ENCODE measurements around the gene PTGES. TPM values are rescaled to one million over a fixed set of nuclear protein-coding genes. Genes with fewer than 3 reads are reported as not detected.

The PTGES gene
- total and polyA plus RNA-seq, 9 of the 15 experiments (the other 6 are each of a cell fraction or from before 2014, with no cell fraction given), result 0.13 TPM; not detected in 8

DNA sequence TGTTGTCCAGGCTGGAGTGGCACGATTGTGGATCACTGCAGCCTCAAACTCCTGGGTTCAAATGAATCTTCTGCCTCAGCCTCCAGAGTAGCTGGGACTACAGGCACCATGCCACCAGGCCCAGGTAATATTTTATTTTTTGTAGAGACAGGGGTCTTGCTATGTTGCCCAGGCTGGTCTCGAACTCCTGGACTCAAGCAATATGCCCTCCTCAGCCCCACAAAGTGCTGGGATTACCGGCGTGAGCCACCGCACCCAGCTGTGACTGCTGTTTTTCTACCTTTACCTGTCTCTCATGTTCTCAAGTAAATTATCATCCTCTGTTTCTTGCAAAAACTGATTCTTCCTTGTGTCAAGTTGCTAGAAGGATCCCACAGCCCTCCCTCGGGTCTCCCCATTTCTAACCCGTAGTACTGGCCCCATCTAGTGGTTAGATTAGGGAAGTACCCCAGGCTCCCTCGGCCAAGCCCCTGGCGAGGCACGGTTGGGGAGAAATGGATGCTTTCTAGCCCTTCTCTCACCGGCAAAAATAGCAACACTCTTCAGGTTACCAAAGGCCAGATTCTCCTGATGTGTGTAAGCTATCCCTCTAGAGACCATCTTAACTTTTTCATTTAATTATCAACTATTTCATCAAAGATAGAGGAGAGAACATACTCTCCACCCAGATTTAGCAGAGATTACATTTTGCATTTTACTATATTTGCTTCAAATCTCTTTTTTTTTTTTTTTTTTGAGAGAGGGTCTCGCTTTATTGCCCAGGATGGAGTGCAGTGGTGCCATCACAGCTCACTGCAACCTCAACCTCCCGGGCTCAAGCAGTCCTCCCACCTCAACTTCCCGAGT lies 30.9 kb upstream of the PTGES start (continued):
- TF ChIP-seq NFE2L1 (tag; IDR thresholded peaks at IDR 0.05; ENCODE audit: borderline replicate concordance, low read depth) (no peak), HSF4 (CRISPR knock-in tag; IDR thresholded peaks at IDR 0.05; ENCODE audit: borderline replicate concordance) (no peak), KDM1A (IDR thresholded peaks at IDR 0.05) (no peak), ZNF224 (CRISPR knock-in tag; IDR thresholded peaks at IDR 0.05) (no peak), CEBPG (CRISPR knock-in tag; IDR thresholded peaks at IDR 0.05) (no peak), CEBPG (tag; conservative IDR thresholded peaks at IDR 0.05 in 1 of 2, IDR thresholded peaks at IDR 0.05 in 1 of 2) (no peak), STAG1 (CRISPR knock-in tag; IDR thresholded peaks at IDR 0.05; ENCODE audit: borderline replicate concordance) (peak; percentile 90; the same call in 1 of the 2 replicates), GATAD2A (IDR thresholded peaks at IDR 0.05) (no peak), MECOM (CRISPR knock-in tag; IDR thresholded peaks at IDR 0.05) (no peak), CBFB (CRISPR knock-in tag; IDR thresholded peaks at IDR 0.05) (no peak), PHF20 (IDR thresholded peaks at IDR 0.05; ENCODE audit: partially characterized antibody) (no peak), YY1 (IDR thresholded peaks at IDR 0.05; ENCODE audit: borderline replicate concordance in 1 of 3, control insufficient read depth in 1 of 3, extremely low read depth in 1 of 3, insufficient read depth in 3 of 3, insufficient read length in 1 of 3, insufficient replicate concordance in 2 of 3, low read depth in 1 of 3, low read length in 2 of 3) (peak in 1 of 3 experiments; percentile 43), SREBF1 (IDR thresholded peaks at IDR 0.05; ENCODE audit: borderline replicate concordance, low read depth, low read length) (no peak), ZNF12 (CRISPR knock-in tag; IDR thresholded peaks at IDR 0.05) (no peak), TAL1 (IDR thresholded peaks at IDR 0.05) (no peak), RAD21 (CRISPR knock-in tag; conservative IDR thresholded peaks at IDR 0.05 in 1 of 2, IDR thresholded peaks at IDR 0.05 in 1 of 2) (peak; percentile 100), GTF2F1 (IDR thresholded peaks at IDR 0.05; ENCODE audit: low read depth, low read length) (no peak), POLR2G (IDR thresholded peaks at IDR 0.05; ENCODE audit: low read depth, low read length) (no peak)
- TF ChIP-seq, protein P1, sequence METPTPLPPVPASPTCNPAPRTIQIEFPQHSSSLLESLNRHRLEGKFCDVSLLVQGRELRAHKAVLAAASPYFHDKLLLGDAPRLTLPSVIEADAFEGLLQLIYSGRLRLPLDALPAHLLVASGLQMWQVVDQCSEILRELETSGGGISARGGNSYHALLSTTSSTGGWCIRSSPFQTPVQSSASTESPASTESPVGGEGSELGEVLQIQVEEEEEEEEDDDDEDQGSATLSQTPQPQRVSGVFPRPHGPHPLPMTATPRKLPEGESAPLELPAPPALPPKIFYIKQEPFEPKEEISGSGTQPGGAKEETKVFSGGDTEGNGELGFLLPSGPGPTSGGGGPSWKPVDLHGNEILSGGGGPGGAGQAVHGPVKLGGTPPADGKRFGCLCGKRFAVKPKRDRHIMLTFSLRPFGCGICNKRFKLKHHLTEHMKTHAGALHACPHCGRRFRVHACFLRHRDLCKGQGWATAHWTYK (CRISPR knock-in tag; IDR thresholded peaks at IDR 0.05), result no peak
- TF ChIP-seq, protein P2, sequence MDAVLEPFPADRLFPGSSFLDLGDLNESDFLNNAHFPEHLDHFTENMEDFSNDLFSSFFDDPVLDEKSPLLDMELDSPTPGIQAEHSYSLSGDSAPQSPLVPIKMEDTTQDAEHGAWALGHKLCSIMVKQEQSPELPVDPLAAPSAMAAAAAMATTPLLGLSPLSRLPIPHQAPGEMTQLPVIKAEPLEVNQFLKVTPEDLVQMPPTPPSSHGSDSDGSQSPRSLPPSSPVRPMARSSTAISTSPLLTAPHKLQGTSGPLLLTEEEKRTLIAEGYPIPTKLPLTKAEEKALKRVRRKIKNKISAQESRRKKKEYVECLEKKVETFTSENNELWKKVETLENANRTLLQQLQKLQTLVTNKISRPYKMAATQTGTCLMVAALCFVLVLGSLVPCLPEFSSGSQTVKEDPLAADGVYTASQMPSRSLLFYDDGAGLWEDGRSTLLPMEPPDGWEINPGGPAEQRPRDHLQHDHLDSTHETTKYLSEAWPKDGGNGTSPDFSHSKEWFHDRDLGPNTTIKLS (IDR thresholded peaks at IDR 0.05; ENCODE audit: borderline replicate concordance, low read depth), result no peak
- TF ChIP-seq, protein P3, sequence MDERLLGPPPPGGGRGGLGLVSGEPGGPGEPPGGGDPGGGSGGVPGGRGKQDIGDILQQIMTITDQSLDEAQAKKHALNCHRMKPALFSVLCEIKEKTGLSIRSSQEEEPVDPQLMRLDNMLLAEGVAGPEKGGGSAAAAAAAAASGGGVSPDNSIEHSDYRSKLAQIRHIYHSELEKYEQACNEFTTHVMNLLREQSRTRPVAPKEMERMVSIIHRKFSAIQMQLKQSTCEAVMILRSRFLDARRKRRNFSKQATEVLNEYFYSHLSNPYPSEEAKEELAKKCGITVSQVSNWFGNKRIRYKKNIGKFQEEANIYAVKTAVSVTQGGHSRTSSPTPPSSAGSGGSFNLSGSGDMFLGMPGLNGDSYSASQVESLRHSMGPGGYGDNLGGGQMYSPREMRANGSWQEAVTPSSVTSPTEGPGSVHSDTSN (CRISPR knock-in tag; IDR thresholded peaks at IDR 0.05; ENCODE audit: low read depth), result no peak
- TF ChIP-seq, protein P3 (tag; conservative IDR thresholded peaks at IDR 0.05; ENCODE audit: low read depth), result no peak
